Brain pericyte (primary cell): ENCODE data around the gene MED12L.

Source experiments
- DNase-seq: peaks from one replicate; pipeline ENCODE4 v3.0.0-alpha.2; 2012; ENCODE audit warnings: low read depth, low spot score

MED12L gene

GRCh38 chr3:151293127-151293526, 207.7 kb downstream of the MED12L start:
- DNase-seq, result no peak

- DNase-seq, result no peak
Observed at GRCh38 chr3:151296226-151296625, 210.8 kb downstream of the MED12L start.

GRCh38 chr3:151297429-151297828, 212.0 kb downstream of the MED12L start:
- DNase-seq, result no peak

GRCh38 chr3:151299006-151299405, 213.5 kb downstream of the MED12L start:
- no peak for DNase-seq

- DNase-seq, result no peak
Observed at GRCh38 chr3:151300539-151300938, 215.1 kb downstream of the MED12L start.

- DNase-seq, result no peak
Observed at GRCh38 chr3:151301787-151302186, 216.3 kb downstream of the MED12L start.

GRCh38 chr3:151303751-151304150, 218.3 kb downstream of the MED12L start:
- no peak for DNase-seq

- peak; percentile 74 for DNase-seq
Observed at GRCh38 chr3:151305060-151305774, 219.8 kb downstream of the MED12L start.

GRCh38 chr3:151305775-151306151, 220.3 kb downstream of the MED12L start:
- no peak for DNase-seq

- DNase-seq, result no peak
Observed at GRCh38 chr3:151306168-151306810, 220.8 kb downstream of the MED12L start.

- no peak for DNase-seq
Observed at GRCh38 chr3:151307131-151307530, 221.7 kb downstream of the MED12L start.

- DNase-seq, result no peak
Observed at GRCh38 chr3:151307583-151308488, 222.4 kb downstream of the MED12L start.

- DNase-seq, result no peak
Observed at GRCh38 chr3:151309566-151309965, 224.1 kb downstream of the MED12L start.

GRCh38 chr3:151312972-151313371, 227.5 kb downstream of the MED12L start:
- no peak for DNase-seq

- no peak for DNase-seq
Observed at GRCh38 chr3:151314137-151314536, 228.7 kb downstream of the MED12L start.

- no peak for DNase-seq
Observed at GRCh38 chr3:151314593-151314992, 229.1 kb downstream of the MED12L start.

GRCh38 chr3:151315136-151315535, 229.7 kb downstream of the MED12L start:
- no peak for DNase-seq

GRCh38 chr3:151315846-151316245, 230.4 kb downstream of the MED12L start:
- no peak for DNase-seq

GRCh38 chr3:151316267-151316991, 231.0 kb downstream of the MED12L start, which contains the start of gene GPR87:
Gene GPR87 (minus strand): TSS chr3:151316820. CDS start chr3:151300100, 16,720 bp downstream.
- DNase-seq, result no peak

GRCh38 chr3:151318313-151318712, 232.8 kb downstream of the MED12L start:
- DNase-seq, result no peak

- DNase-seq, result no peak
Observed at GRCh38 chr3:151318991-151319390, 233.5 kb downstream of the MED12L start.

- DNase-seq, result no peak
Observed at GRCh38 chr3:151319628-151320027, 234.2 kb downstream of the MED12L start.
